Esophagus muscularis mucosa (tissue), 4 donors: ENCODE measurements around the gene PTGIS. TPM values are rescaled to one million over a fixed set of nuclear protein-coding genes. Genes with fewer than 3 reads are reported as not detected.

Source experiments
- DNase-seq: peaks from one replicate; pipeline ENCODE4 v3.0.0-alpha.2; 2017; ENCODE audit errors: extremely low spot score
- H3K27ac ChIP-seq, 4 donors: fragments of 200-600 bp; sonication (generic); replicated peaks in 1 of 4; 1 replicate in 3 of 4; 2 replicates in 1 of 4; pipeline ENCODE4 v1.5.1; 2016 to 2019; ENCODE audit warnings: mild to moderate bottlenecking in 1 of 4
- H3K27me3 ChIP-seq, 4 donors: fragments of 200-600 bp; sonication (generic); one replicate each; pipeline versions ENCODE4 v1.5.1 to v1.6.0; 2016 to 2019
- H3K36me3 ChIP-seq, 4 donors: fragments of 200-600 bp; sonication (generic); one replicate each; pipeline ENCODE4 v1.5.1; 2016 to 2019
- H3K4me1 ChIP-seq, 4 donors: fragments of 200-600 bp; sonication (generic); one replicate each; pipeline ENCODE4 v1.5.1; 2016 to 2019
- H3K4me3 ChIP-seq, 4 donors: fragments of 200-600 bp; sonication (generic); 1 replicate in 2 of 4; 2 replicates in 2 of 4; pipeline ENCODE4 v1.5.1; 2016 to 2019; ENCODE audit warnings: mild to moderate bottlenecking in 4 of 4, moderate library complexity in 1 of 4
- H3K9me3 ChIP-seq, 4 donors: fragments of 200-600 bp; sonication (generic); 1 replicate in 3 of 4; 2 replicates in 1 of 4; pipeline ENCODE4 v1.5.1; 2016 to 2019
- EP300 ChIP-seq: sonication (generic); formaldehyde crosslinking; IDR thresholded peaks from one replicate; pipeline ENCODE4 v1.6.1; 2017; ENCODE audit warnings: antibody characterized with exemption
- POLR2A ChIP-seq: fragments of 450-650 bp; IDR thresholded peaks from one replicate; pipeline ENCODE4 v1.6.1; 2017; ENCODE audit warnings: antibody characterized with exemption, moderate library complexity, mild to moderate bottlenecking, low read depth
- POLR2AphosphoS5 ChIP-seq, 2 donors: sonication (generic); formaldehyde crosslinking; IDR thresholded peaks; one replicate each; pipeline ENCODE4 v1.6.1; 2017; ENCODE audit warnings: antibody characterized with exemption in 2 of 2
- WGBS: methylation state at CpG from one replicate; pipeline ENCODE4 v1.1.5; 2018; 5-methylcytosine and 5-hydroxymethylcytosine counted together
- intact Hi-C: fragments of 100-400 bp; cut with DNase I; formaldehyde crosslinking; loops from one replicate; pipeline ENCODE4 v1.15.1; 2023
- total RNA-seq, 4 donors: library from RNA; depleted of rRNA; stranded (reverse); fragments of >200 nt; gene quantifications; one replicate each; pipeline versions ENCODE4 v1.1.0 to v1.2.1, GENCODE V29; 2016
- TF ChIP-seq, protein P1 (sequence below), 3 experiments: fragments of 200-600 bp in 2 of 3; fragments of 450-650 bp in 1 of 3; sonication (generic) in 2 of 3; IDR thresholded peaks; one replicate each; pipeline ENCODE4 v1.5.1; 2017 to 2019; ENCODE audit warnings: antibody characterized with exemption in 3 of 3, mild to moderate bottlenecking in 2 of 3, moderate library complexity in 1 of 3

The PTGIS gene
- total RNA-seq, 4 donors from 2014 or later, result 107 to 217 (median 130) TPM

DNA sequence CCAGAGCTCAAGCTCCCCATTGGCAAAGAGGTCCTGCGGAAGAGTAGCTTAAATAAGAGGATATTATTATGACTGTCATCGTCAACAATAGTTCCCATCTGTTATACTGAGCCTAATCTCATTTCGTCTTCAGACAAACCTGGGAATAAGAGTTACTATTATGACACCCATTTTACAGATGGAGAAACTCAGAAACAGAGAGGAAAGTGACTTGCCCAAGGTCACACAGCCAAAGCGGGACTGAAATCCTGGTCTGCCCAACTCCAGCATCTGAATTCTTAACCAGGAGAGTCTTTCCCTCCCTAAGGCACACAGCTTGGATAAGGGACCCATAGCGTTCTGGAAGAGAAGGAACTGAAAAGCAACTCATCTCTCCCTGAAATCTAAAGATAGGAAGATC lies 23.4 kb downstream of the PTGIS start:
- H3K9me3 ChIP-seq, result no peaks in the 10 kb centered on the region
- DNase-seq, result no peak
- peaks cover 0 to 9% (median 3%) of the 10 kb centered on the region in 4 donors for H3K4me1 ChIP-seq
- peak overlapping the region in 3 of 4 donors; percentile 6 to 24 (median 23) for H3K27ac ChIP-seq
- peaks cover 0 to 82% (median 27%) of the 10 kb centered on the region in 4 donors for H3K36me3 ChIP-seq
- intact Hi-C loops, result loop anchor here (10.0 kb wide), 1 partner anchor 300 kb away; no protein-coding TSS in a partner anchor
- 98% methylated on average over 5 of the region's 5 CpGs for WGBS
- H3K27me3 ChIP-seq, result no peaks in the 10 kb centered on the region
- H3K4me3 ChIP-seq, result no peak overlapping the region
- TF ChIP-seq, protein P1, sequence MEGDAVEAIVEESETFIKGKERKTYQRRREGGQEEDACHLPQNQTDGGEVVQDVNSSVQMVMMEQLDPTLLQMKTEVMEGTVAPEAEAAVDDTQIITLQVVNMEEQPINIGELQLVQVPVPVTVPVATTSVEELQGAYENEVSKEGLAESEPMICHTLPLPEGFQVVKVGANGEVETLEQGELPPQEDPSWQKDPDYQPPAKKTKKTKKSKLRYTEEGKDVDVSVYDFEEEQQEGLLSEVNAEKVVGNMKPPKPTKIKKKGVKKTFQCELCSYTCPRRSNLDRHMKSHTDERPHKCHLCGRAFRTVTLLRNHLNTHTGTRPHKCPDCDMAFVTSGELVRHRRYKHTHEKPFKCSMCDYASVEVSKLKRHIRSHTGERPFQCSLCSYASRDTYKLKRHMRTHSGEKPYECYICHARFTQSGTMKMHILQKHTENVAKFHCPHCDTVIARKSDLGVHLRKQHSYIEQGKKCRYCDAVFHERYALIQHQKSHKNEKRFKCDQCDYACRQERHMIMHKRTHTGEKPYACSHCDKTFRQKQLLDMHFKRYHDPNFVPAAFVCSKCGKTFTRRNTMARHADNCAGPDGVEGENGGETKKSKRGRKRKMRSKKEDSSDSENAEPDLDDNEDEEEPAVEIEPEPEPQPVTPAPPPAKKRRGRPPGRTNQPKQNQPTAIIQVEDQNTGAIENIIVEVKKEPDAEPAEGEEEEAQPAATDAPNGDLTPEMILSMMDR (IDR thresholded peaks at IDR 0.05), result no peak
- TF ChIP-seq POLR2A (no peak), EP300 (no peak), POLR2AphosphoS5 (IDR thresholded peaks at IDR 0.05) (no peak)

DNA sequence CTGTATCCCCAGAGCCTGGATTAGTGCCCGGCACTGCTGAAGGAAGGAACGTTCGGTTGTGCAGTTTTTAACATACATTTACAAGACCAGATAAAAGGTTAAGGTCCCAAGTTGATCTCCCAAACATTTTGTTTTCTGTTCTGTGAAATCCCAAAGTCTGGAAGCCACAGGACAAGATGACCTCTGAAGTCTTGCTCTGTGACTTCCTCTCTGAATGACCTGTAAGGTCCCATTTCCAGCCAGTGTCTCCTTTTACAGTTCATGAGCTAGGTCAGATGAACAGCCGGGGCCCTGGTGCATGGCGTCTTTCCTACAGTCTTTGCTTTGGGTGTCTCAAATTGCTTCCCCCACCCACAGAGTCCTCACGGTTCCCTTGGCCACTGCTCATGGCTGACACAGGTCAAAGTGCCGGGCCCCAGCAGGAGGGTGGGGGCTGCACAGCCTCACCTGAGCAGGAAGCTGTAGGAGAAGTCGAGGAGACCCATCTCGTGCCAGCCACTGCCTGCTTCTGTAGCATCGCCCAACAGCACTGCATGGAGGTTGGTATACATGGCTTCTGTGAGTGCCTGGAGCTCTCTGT lies 24.0 kb downstream of the PTGIS start:
- TF ChIP-seq POLR2AphosphoS5 (IDR thresholded peaks at IDR 0.05) (no peak), POLR2A (no peak)
- Histone ChIP-seq H3K9me3 (no peaks in the 10 kb centered on the region), H3K36me3 (peaks cover 5 to 83% (median 32%) of the 10 kb centered on the region in 4 donors), H3K27ac (peak overlapping the region in 3 of 4 donors; percentile 6 to 24 (median 23)), H3K4me3 (no peak overlapping the region), H3K27me3 (no peaks in the 10 kb centered on the region), H3K4me1 (peaks cover 0 to 9% (median 3%) of the 10 kb centered on the region in 4 donors)
- intact Hi-C loops, result loop anchor here (10.0 kb wide), 1 partner anchor 301 kb away; no protein-coding TSS in a partner anchor
- no peak for DNase-seq
- 83% methylated on average over 10 of the region's 10 CpGs for WGBS

DNA sequence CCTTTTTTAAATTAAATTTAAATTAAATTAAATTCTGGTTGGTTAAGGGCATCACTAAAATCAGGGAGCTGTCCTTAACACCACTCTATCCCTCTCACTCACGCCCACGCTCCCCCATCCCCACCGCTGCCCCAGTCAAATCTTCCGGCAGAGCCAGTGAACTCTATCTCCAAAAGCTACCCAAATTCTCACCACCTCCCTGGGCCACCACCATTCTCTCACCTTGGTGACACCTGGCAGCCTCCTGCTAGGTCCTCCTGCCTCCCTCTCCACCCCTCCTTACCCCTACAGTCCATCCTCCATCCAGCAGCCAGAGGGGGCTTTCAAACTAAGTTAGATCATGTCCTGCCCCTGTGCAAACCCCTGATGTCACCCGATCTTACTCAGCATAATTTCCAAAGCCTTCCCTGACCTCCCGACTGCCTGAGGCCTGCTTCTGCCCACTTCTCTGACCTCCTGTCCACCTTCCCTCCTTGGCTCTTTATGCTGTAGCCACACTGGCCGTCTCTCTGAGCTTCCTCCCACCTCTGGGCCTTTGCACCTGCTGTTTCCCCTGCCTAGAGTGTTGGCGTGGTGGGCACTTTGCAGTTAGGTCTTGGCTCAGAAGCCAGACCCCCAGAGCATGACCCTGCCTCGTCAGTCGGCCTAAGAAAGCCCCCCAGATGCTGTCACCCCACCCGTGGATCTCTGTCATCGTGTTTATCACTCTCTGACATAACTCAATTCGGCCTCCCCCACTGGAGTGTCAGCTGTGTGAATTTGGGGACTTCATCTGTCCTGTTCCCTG lies 24.7 kb downstream of the PTGIS start:
- Histone ChIP-seq H3K4me1 (peaks cover 0 to 9% (median 3%) of the 10 kb centered on the region in 4 donors), H3K27ac (peak overlapping the region in 3 of 4 donors; percentile 3 to 43 (median 6)), H3K4me3 (no peak overlapping the region), H3K36me3 (peaks cover 6 to 81% (median 31%) of the 10 kb centered on the region in 4 donors), H3K9me3 (no peaks in the 10 kb centered on the region), H3K27me3 (no peaks in the 10 kb centered on the region)
- TF ChIP-seq EP300 (no peak), POLR2A (no peak), POLR2AphosphoS5 (IDR thresholded peaks at IDR 0.05) (no peak)
- TF ChIP-seq, protein P1 (IDR thresholded peaks at IDR 0.05), result no peak
- intact Hi-C loops, result loop anchor here (10.0 kb wide), 1 partner anchor 302 kb away; no protein-coding TSS in a partner anchor
- no peak for DNase-seq
- WGBS, result 85% methylated on average over 13 of the region's 13 CpGs

DNA sequence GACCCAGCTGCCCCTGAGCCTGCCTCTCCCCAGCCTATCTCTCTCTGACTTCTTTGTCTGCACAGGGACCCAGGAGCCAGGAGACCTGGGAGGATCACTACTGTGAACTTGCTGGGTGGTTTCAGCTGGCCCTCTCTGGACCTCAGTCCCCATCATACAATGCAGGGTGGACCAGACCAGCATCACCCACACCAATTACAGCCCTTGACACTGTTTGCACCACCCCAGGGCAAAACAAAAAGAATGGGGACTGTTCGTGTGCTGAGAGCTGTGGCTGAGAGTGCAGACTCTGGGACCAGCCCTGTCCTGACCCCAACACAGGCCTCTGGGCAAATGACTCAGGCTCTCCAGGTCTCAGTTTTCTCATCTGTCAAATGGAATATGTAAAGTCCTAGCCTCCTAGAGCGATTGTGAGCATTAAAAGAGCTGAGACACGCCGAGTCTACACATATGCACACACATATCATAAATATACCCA lies 25.4 kb downstream of the PTGIS start:
- Histone ChIP-seq H3K27ac (peak overlapping the region in 3 of 4 donors; percentile 16 to 40 (median 32)), H3K36me3 (peaks cover 6 to 77% (median 29%) of the 10 kb centered on the region in 4 donors), H3K9me3 (no peaks in the 10 kb centered on the region), H3K4me1 (peaks cover 0 to 9% (median 3%) of the 10 kb centered on the region in 4 donors), H3K4me3 (no peak overlapping the region), H3K27me3 (no peaks in the 10 kb centered on the region)
- no peak for TF ChIP-seq POLR2A
- TF ChIP-seq EP300, result no peak
- TF ChIP-seq, protein P1 (IDR thresholded peaks at IDR 0.05), result no peak
- TF ChIP-seq POLR2AphosphoS5 (IDR thresholded peaks at IDR 0.05), result no peak
- WGBS, result 84% methylated on average over 4 of the region's 4 CpGs
- intact Hi-C loops, result loop anchor here (10.0 kb wide), 1 partner anchor 302 kb away; no protein-coding TSS in a partner anchor
- DNase-seq, result no peak
